CD4-positive, alpha-beta T cell treated with Interferon alpha-2 for 1 hour (primary cell): Measurements from ENCODE around the gene LARP4B.

Source experiments
- DNase-seq, 2 donors: peaks; one replicate each; pipeline ENCODE4 v3.0.0-alpha.2; 2020 to 2022

The LARP4B gene

GRCh38 chr10:804787-805619 lies 126.5 kb downstream of the LARP4B start:
- peak in 1 of 2 donors; percentile 14 for DNase-seq

GRCh38 chr10:804191-804781 lies 127.2 kb downstream of the LARP4B start:
- DNase-seq: no peak

- no peak for DNase-seq
Measured at GRCh38 chr10:803041-803741, 128.3 kb downstream of the LARP4B start.

GRCh38 chr10:802506-802905 lies 129.0 kb downstream of the LARP4B start:
- no peak for DNase-seq

- no peak for DNase-seq
Measured at GRCh38 chr10:797179-797578, 134.3 kb downstream of the LARP4B start.

- no peak for DNase-seq
Measured at GRCh38 chr10:796233-796632, 135.3 kb downstream of the LARP4B start.

- DNase-seq: no peak
Measured at GRCh38 chr10:794382-794956, 137.0 kb downstream of the LARP4B start.

GRCh38 chr10:792792-793100 lies 138.8 kb downstream of the LARP4B start:
- DNase-seq: no peak

GRCh38 chr10:792083-792791 lies 139.3 kb downstream of the LARP4B start:
- no peak for DNase-seq

GRCh38 chr10:791639-792038 lies 139.9 kb downstream of the LARP4B start:
- DNase-seq: no peak

GRCh38 chr10:790821-791551 lies 140.5 kb downstream of the LARP4B start:
- DNase-seq: no peak

- no peak for DNase-seq
Measured at GRCh38 chr10:789831-790701, 141.4 kb downstream of the LARP4B start.

GRCh38 chr10:788796-789748 lies 142.4 kb downstream of the LARP4B start:
- DNase-seq: no peak

GRCh38 chr10:787933-788651 lies 143.4 kb downstream of the LARP4B start:
- no peak for DNase-seq

GRCh38 chr10:786633-787474 lies 144.7 kb downstream of the LARP4B start:
- no peak for DNase-seq

GRCh38 chr10:785861-786214 lies 145.7 kb downstream of the LARP4B start:
- no peak for DNase-seq

GRCh38 chr10:785089-785860 lies 146.2 kb downstream of the LARP4B start:
- no peak for DNase-seq
